H1 (cell line): ENCODE data around the gene LY6G5B.

Experiments
- ATF2 ChIP-seq: IDR thresholded peaks from 2 replicates; pipeline ENCODE4 v1.6.1; 2012; ENCODE audit warnings: low read length, inconsistent platforms
- CTCF ChIP-seq, 3 experiments: IDR thresholded peaks; 1 replicate in 2 of 3; 2 replicates in 1 of 3; pipeline versions ENCODE4 v1.5.1 to v1.6.1; 2011; ENCODE audit warnings: low read length in 3 of 3, mild to moderate bottlenecking in 3 of 3, inconsistent platforms in 2 of 3, low read depth in 1 of 3, moderate library complexity in 1 of 3; ENCODE audit not compliant: insufficient read depth in 1 of 3; ENCODE audit errors: control extremely low read depth in 1 of 3
- E2F6 ChIP-seq: IDR thresholded peaks from 2 replicates; pipeline ENCODE4 v1.6.1; 2012; ENCODE audit warnings: inconsistent platforms
- EZH2 ChIP-seq: fragments of 200-600 bp; sonication (generic); IDR thresholded peaks from 2 replicates; pipeline ENCODE4 v1.7.1; 2012; ENCODE audit warnings: low read depth, mild to moderate bottlenecking, moderate library complexity, low read length, inconsistent platforms; ENCODE audit not compliant: severe bottlenecking
- MAFK ChIP-seq: IDR thresholded peaks from 2 replicates; pipeline ENCODE4 v1.6.1; 2012; ENCODE audit warnings: low read depth, mild to moderate bottlenecking, improper control_type of control experiment, low read length
- POLR2AphosphoS5 ChIP-seq: IDR thresholded peaks from 2 replicates; pipeline ENCODE4 v1.6.1; 2011; ENCODE audit warnings: low read depth, low read length
- SUZ12 ChIP-seq: fragments of 200-600 bp; sonication (generic); IDR thresholded peaks from 2 replicates; pipeline ENCODE4 v1.6.1; 2012; ENCODE audit warnings: mild to moderate bottlenecking, inconsistent platforms, low read length, moderate library complexity, mixed read lengths

GRCh38 chr6:31636698-31637596 lies 32.8 kb upstream of the LY6G5B start:
- TF ChIP-seq CTCF (IDR thresholded peaks at IDR 0.05; ENCODE audit: control extremely low read depth in 1 of 3, insufficient read depth in 1 of 3, low read depth in 1 of 3, low read length in 3 of 3) = no peak
- TF ChIP-seq EZH2 = no peak
- peak; percentile 26; the same call in 1 of the 2 replicates for TF ChIP-seq POLR2AphosphoS5
- no peak for TF ChIP-seq SUZ12
- no peak for TF ChIP-seq MAFK
- no peak for TF ChIP-seq ATF2
- no peak for TF ChIP-seq E2F6
